ENCODE data around the gene MYO3B.

The MYO3B gene

GRCh38 chr2:170481201-170481600 lies 303.3 kb downstream of the MYO3B start:
- no peak for FAIRE-seq
- no peak for TF ChIP-seq CTCF (IDR thresholded peaks at IDR 0.05; ENCODE audit: insufficient read depth, missing control alignments)
- no peak for DNase-seq (ENCODE audit: insufficient read length, low spot score)

GRCh38 chr2:170484552-170484951 lies 306.6 kb downstream of the MYO3B start:
- FAIRE-seq, result no peak
- no peak for TF ChIP-seq CTCF (IDR thresholded peaks at IDR 0.05; ENCODE audit: insufficient read depth, missing control alignments)
- no peak for DNase-seq (ENCODE audit: insufficient read length, low spot score)

- TF ChIP-seq CTCF (IDR thresholded peaks at IDR 0.05; ENCODE audit: insufficient read depth, missing control alignments), result no peak
- no peak for DNase-seq (ENCODE audit: insufficient read length, low spot score)
- no peak for FAIRE-seq
Measured at GRCh38 chr2:170485254-170486026, 307.5 kb downstream of the MYO3B start.

- no peak for TF ChIP-seq CTCF (IDR thresholded peaks at IDR 0.05; ENCODE audit: insufficient read depth, missing control alignments)
- DNase-seq (ENCODE audit: insufficient read length, low spot score) (no peak), FAIRE-seq (no peak)
Measured at GRCh38 chr2:170486730-170487129, 308.8 kb downstream of the MYO3B start.

- no peak for TF ChIP-seq CTCF (IDR thresholded peaks at IDR 0.05; ENCODE audit: insufficient read depth, missing control alignments)
- FAIRE-seq (no peak), DNase-seq (ENCODE audit: insufficient read length, low spot score) (no peak)
Measured at GRCh38 chr2:170488807-170489206, 310.9 kb downstream of the MYO3B start.

- no peak for DNase-seq (ENCODE audit: insufficient read length, low spot score)
- no peak for TF ChIP-seq CTCF (IDR thresholded peaks at IDR 0.05; ENCODE audit: insufficient read depth, missing control alignments)
- no peak for FAIRE-seq
Measured at GRCh38 chr2:170492010-170492409, 314.1 kb downstream of the MYO3B start.

GRCh38 chr2:170493426-170494097 lies 315.6 kb downstream of the MYO3B start:
- no peak for FAIRE-seq
- TF ChIP-seq CTCF (IDR thresholded peaks at IDR 0.05; ENCODE audit: insufficient read depth, missing control alignments), result no peak
- no peak for DNase-seq (ENCODE audit: insufficient read length, low spot score)
